Hepatocyte (in vitro differentiated cells): Measurements from ENCODE around the gene PRKAG2.

Experiments
- CTCF ChIP-seq: fragments of 200-600 bp; sonication (generic); IDR thresholded peaks from 2 replicates; pipeline ENCODE4 v1.5.1; 2016; ENCODE audit warnings: antibody characterized with exemption, mild to moderate bottlenecking; ENCODE audit not compliant: poor library complexity
- EZH2 ChIP-seq: fragments of 200-600 bp; sonication (generic); IDR thresholded peaks from 2 replicates; pipeline ENCODE4 v1.6.1; 2016; ENCODE audit warnings: antibody characterized with exemption, mild to moderate bottlenecking, borderline replicate concordance

DNA sequence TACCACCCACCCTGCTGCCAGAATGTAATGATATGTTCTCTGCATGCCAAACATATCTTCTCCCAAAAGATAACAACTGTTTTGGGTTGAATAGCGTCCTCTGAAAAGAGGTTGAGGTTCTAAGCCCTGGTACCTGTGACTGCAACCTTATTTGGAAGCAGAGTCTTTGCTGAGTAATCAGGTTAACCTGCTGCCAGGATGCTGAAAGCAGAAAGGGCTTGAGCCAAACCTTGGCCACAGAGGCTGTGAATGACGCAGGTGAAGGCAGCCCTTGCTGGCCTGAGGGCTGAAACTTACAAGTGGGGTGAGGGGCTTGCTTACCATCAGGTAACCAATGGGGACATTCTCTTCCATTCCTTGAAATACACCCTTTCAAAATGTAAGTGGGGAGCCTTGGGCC is 205.4 kb downstream of the PRKAG2 start:
- TF ChIP-seq CTCF (no peak), EZH2 (no peak)
